IPS-20b (cell line): ENCODE measurements around the gene BTNL3.

Source experiments
- H3K27ac ChIP-seq: one replicate; pipeline ENCODE4 v1.5.1; 2013; ENCODE audit warnings: low read length
- H3K27me3 ChIP-seq: 2 replicates; pipeline ENCODE4 v1.6.1; 2013; ENCODE audit warnings: mild to moderate bottlenecking, low read length, inconsistent platforms; ENCODE audit not compliant: insufficient read depth
- H3K36me3 ChIP-seq: 2 replicates; pipeline ENCODE4 v1.6.1; 2013; ENCODE audit warnings: low read depth, mild to moderate bottlenecking, inconsistent platforms, low read length, moderate library complexity; ENCODE audit not compliant: insufficient read depth
- H3K4me1 ChIP-seq: 2 replicates; pipeline ENCODE4 v1.6.1; 2013; ENCODE audit warnings: mild to moderate bottlenecking, control low read depth, inconsistent platforms, low read length, moderate library complexity; ENCODE audit not compliant: insufficient read depth
- H3K4me3 ChIP-seq: 2 replicates; pipeline ENCODE4 v1.5.1; 2013; ENCODE audit warnings: mild to moderate bottlenecking, low read length, inconsistent platforms
- H3K9ac ChIP-seq: 2 replicates; pipeline ENCODE4 v1.6.1; 2013; ENCODE audit warnings: low read depth, mild to moderate bottlenecking, inconsistent platforms, low read length, moderate library complexity
- H3K9me3 ChIP-seq: 2 replicates; pipeline ENCODE4 v1.6.1; 2013; ENCODE audit warnings: mild to moderate bottlenecking, low read depth, low read length, inconsistent platforms; ENCODE audit not compliant: insufficient read depth

The BTNL3 gene

DNA sequence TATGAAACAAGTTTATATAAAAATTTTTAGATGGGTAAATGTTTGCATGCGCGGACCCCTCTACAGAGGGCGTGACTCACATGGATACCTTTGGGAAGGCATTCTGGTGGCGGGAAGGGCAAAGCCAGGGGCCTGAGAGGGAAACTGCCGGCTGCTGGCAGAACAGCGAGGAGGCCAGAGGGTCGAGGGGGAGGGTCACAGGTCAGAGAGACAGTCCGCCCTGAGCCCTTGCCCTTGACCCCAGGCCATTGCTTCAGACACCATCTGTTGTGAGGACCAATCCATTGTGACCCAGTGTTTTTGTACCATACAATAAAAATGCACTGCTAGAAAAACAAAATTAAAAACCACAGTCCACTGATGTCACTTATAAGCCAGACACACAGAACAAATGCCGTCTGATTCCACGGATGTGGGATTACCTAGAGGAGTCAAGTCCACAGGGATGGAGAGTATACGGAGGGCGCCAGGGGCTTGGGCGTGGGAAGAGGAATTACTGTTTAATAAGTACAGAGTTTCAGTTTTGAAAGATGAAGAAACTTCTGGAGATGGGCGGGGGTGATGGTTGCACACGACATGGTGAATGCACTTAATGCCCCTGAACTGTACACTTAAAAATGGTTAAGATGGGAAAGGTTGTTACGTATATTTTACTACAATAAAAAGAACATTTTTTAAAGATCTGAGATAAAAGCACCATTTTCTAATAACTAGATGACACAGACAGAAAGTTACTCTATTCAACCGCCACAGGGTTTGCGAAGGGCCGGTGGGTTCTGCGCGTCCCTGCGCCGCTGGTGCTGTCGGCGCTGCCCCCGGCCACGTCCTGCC, 63.4 kb downstream of the BTNL3 start:
- peaks cover 96% of the 10 kb centered on the region for H3K27me3 ChIP-seq
- no peak overlapping the region for H3K9ac ChIP-seq
- peak overlapping the region; percentile 55; the same call in 1 of the 2 replicates for H3K4me3 ChIP-seq
- H3K27ac ChIP-seq: no peak overlapping the region
- H3K9me3 ChIP-seq: no peaks in the 10 kb centered on the region
- no peaks in the 10 kb centered on the region for H3K36me3 ChIP-seq
- H3K4me1 ChIP-seq: no peaks in the 10 kb centered on the region

DNA sequence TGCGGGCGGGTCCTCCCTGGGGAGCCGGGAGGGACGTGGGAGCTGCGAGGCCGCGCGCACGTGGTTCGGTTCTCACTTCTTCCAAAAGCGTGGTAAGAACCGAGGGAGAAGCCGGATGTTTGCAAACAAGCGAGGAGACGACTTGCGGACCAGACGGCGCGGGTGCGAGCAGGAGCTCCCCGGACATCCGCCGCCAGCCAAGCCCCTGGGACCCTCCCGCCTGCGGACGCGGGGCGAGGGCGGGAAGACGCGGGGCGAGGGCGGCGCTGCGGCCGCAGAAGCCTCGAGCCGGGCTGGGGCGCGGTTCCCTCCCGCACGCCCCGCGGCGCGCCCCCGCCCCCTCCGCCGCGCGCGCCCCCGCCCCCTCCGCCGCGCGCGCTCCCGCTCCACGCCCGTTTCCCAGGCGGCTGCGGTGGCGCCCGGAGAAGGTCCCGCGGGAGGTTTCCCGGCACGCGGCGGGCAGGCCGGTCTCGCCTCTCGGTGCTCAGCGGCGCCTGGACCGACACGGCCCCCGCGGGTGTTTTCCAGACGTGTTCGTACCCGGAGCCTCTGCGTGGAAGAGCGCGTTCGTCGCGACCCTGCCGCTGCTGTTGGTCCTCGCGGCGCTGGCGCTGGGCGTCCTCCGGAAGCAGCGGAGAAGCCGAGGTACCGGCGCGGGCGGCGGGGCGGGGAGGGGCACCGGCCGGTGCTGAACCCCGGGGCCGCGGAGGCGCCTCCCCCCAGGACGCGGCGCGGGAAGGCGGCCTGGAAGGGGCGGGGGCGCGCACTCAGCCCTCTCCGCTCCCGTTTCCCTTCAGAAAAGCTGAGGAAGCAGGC, 64.2 kb downstream of the BTNL3 start:
- Histone ChIP-seq H3K36me3 (no peaks in the 10 kb centered on the region), H3K27ac (no peak overlapping the region), H3K27me3 (peaks cover 96% of the 10 kb centered on the region), H3K4me3 (peak overlapping the region; percentile 76), H3K9me3 (no peaks in the 10 kb centered on the region), H3K4me1 (no peaks in the 10 kb centered on the region), H3K9ac (no peak overlapping the region)

DNA sequence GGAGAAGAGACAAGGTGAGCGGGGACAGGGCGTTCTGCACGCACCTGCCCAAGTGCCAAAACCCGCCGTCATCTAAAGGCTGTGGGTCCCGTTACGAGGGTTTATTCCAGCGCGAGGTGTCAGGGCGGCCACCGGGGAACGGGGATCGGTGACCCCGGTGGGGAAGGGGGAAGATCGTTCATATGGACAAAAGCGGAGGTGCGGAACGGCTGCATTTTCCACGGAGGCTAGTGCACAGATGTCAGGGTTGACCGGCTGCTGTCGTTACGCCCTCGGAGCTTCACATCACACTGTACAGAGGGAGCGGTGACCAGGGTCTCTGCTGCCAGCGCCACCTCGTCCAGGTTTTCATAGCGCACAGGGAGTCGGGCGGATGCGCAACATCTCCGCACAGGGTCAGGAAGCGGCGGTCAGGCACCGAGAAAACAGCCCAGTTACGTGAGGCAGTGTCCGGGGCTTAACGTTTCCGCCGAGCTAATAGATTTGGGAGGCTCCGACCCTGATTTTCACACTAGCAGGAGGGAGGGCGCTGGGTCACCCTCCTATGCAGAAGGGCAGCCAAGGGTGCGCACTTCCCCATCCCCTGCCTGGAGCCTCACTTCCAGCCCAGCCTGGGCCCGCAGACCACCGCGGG, 65.0 kb downstream of the BTNL3 start:
- Histone ChIP-seq H3K9ac (no peak overlapping the region), H3K36me3 (no peaks in the 10 kb centered on the region), H3K27ac (no peak overlapping the region), H3K27me3 (peaks cover 98% of the 10 kb centered on the region), H3K4me1 (no peaks in the 10 kb centered on the region), H3K4me3 (peak overlapping the region; percentile 76), H3K9me3 (no peaks in the 10 kb centered on the region)

DNA sequence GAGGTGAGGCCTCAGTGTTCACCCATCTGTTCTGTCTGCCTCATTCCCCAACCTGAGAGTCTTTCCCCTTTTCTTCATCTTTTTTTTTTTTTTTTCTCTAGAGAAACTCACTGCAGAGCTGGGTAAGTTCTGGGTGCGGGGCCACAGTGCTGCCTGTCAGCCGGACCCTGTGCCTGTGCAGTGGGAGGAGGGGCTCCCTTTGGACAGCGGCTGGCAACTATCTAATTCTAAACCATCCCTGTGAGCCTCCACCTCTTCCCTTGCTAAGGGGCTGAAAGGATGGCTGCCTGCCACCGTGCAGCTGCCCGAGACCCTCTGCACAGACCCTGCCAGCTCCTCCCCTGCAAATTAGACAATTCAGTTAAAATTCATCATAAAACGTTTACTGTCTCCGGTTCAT, 65.5 kb downstream of the BTNL3 start:
- Histone ChIP-seq H3K27me3 (peaks cover 99% of the 10 kb centered on the region), H3K4me3 (peak overlapping the region; percentile 76), H3K9ac (no peak overlapping the region), H3K9me3 (no peaks in the 10 kb centered on the region), H3K27ac (no peak overlapping the region), H3K36me3 (no peaks in the 10 kb centered on the region), H3K4me1 (no peaks in the 10 kb centered on the region)

DNA sequence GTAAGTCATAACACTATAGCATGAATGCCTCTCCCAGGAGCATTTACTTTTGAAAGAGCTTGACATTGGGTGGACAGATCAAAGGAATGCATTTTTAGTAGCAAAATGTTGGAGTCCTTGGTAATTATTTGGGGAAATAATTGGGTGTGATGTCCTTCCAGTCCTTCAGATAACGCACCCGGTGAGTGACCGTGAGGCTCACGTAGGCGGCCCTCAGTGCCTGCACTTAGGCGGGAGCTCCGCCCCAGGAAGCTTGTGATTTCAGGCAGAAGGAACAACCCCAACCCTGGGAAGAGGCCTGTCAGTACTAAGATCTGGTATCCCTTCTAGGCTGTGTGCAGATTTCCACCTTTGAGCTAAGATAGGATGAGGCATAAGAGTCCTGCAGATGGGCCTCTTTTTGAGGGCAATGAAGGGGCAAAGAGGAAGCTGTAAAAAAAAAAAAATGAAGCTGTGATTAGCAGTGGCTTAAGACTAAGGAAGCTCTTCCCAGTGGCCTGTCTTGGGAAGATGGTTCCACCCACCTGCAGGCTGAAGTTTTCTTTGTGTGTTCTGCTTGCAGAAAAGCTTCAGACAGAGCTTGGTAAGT, 66.3 kb downstream of the BTNL3 start:
- H3K9me3 ChIP-seq: no peaks in the 10 kb centered on the region
- no peak overlapping the region for H3K4me3 ChIP-seq
- no peak overlapping the region for H3K27ac ChIP-seq
- H3K36me3 ChIP-seq: no peaks in the 10 kb centered on the region
- H3K4me1 ChIP-seq: no peaks in the 10 kb centered on the region
- H3K9ac ChIP-seq: no peak overlapping the region
- peaks cover 99% of the 10 kb centered on the region for H3K27me3 ChIP-seq
